ENCODE measurements around the gene RPP25.
A peak's percentile ranks its signal among the peaks of the same experiment; 100 is the strongest.

The RPP25 gene, protein sequence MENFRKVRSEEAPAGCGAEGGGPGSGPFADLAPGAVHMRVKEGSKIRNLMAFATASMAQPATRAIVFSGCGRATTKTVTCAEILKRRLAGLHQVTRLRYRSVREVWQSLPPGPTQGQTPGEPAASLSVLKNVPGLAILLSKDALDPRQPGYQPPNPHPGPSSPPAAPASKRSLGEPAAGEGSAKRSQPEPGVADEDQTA

DNA sequence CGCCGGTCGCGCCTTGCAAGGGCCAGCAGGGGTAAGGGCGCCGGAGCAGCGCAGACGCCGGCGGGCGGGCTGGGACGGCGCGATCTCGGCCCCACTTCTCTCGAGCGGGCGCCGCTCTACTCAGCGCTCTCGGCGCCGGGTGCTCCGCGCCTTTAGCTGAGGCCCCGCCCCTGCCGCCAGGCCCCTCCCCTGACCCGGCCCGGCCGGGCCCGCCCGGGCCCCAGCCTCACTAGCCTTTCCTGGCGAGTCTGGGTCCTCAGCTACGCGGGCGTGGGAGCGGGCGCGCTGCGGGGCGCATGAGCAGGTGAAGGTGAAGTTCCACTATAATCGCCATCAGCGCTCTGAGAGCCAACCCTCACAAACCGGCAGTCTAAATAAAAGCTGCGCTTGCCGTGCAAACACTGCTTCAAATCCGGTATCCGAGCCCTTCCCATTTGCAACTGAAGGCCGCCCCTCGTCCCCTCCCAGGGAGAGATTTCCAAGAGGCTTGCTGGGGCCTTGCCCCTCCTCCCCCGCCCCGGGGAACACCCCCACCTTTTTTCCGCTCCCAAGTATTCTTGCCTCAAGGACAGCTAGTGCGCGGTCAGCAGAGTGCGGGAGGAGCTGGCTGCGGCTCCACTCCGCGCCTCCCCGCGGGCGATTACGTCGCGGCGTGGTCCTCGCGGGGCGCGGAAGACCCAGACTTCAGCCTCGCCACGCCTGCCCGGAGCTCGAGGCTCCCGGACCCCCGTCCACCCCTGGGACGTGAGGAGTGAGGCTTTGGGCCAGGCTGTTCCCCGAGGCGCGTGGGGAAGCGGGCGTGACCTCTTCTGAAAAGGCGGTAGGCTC lies at the start of gene RPP25:
TSS of gene RPP25 (minus strand) at position 125 of the 828 bp plus-strand sequence. CDS start 189 bp downstream, outside the sequence.
- peak; percentile 67 to 71 for DNase-seq

DNA sequence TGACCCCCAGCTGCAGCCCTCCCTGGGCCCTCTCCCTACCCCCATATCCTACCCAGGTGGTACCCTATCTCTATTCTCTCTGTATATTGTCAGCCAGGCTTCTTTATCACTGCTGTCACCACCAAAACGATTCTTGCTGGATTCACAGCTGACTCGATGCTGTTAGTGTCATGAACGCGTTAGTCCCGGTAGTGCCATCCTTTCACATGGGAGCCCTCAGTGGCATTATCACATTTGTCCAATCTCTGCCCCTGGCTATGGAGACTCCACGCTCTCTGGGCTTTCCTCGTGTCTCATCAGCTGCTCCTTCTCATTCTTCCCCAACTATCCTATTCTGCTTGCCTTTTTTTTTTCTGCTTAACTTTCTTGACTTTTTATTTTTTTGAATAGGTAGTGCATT lies 45.8 kb upstream of the RPP25 start:
- DNase-seq, result no peak

GRCh38 chr15:75001310-75001709 lies 44.7 kb upstream of the RPP25 start:
- no peak for DNase-seq

GRCh38 chr15:74997543-74997942 lies 41.0 kb upstream of the RPP25 start:
- DNase-seq, result no peak

GRCh38 chr15:74997141-74997540 lies 40.6 kb upstream of the RPP25 start:
- no peak for DNase-seq

GRCh38 chr15:74995779-74996765 lies 39.5 kb upstream of the RPP25 start:
- no peak for DNase-seq

DNA sequence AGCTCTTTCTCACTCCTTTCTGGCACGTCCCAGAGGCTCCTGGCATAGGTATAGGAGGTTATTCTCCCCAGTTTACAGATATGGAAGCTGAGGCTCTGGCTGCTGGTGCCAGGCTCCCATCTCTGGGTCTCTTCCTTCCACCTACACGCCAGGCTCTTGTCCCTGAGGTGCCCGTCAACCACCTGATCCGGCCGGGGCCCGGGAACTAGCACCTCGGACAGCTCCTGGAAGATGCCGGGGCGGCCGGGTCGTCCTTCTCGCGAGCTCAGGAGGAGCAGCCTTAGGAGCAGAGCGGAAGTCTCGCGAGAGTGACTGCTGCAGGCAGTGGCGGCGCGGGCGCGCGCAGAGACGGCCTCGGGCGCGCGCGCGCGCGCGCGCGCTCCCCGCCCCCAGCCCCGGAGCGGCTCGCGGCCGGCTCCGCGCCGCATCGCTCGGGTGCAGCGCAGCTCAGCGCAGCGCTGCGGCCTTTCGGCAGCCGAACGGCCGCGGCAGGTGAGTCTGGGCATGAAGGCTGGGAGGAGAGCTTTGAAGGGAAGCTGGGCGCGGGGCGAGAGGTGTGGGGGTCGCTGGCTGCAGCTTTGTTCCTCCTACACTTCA lies 38.7 kb upstream of the RPP25 start, which contains the start of gene SCAMP5:
TSS of gene SCAMP5 (plus strand) at position 382 of the 597 bp plus-strand sequence. CDS start 16,277 bp downstream, outside the sequence.
- DNase-seq, result peak; percentile 87 to 93

DNA sequence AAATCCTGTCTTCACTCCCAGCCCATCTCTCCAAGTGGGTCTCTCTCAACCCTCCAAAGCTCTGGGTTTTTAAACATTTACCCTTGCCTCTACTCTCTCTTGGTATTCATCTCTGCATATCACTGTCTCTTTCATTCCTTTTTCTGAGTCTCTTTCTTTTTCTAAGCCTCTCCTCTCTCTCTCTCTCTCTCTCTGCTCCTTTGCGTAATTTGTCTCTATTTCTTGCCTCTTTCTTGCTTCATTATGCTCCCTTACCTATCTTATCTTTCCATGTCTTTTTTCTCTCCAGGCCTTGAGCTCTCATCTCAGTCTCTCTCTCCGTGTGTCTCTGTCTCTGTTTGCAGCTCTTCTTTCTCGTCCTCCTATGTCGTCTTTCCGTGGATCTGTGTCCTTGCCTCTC lies 38.1 kb upstream of the RPP25 start:
- DNase-seq, result no peak

GRCh38 chr15:74994236-74994635 lies 37.7 kb upstream of the RPP25 start:
- no peak for DNase-seq

DNA sequence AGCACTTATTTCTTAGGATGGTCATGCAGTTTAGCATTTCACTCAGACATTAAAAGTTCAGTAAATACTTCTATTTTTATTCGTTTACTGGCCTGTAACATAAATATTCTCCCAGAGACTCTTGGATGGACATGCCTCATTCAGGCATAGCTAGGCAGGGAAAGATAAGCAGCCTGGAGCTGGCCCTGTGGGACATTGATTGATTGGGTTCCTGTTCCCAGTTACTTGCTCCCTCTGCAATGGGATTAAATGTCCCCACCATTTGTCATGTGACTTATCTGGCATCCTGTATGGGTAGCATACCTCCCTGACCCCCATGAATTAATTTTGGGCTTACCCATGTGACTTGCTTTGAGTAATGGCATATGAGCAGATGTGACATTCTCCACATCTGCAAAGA lies 36.0 kb upstream of the RPP25 start:
- DNase-seq, result no peak

- no peak for DNase-seq
Observed at GRCh38 chr15:74989527-74989926, 33.0 kb upstream of the RPP25 start.

- peak in 1 of 2 donors; percentile 14 for DNase-seq
Observed at GRCh38 chr15:74988007-74988800, 31.6 kb upstream of the RPP25 start.

DNA sequence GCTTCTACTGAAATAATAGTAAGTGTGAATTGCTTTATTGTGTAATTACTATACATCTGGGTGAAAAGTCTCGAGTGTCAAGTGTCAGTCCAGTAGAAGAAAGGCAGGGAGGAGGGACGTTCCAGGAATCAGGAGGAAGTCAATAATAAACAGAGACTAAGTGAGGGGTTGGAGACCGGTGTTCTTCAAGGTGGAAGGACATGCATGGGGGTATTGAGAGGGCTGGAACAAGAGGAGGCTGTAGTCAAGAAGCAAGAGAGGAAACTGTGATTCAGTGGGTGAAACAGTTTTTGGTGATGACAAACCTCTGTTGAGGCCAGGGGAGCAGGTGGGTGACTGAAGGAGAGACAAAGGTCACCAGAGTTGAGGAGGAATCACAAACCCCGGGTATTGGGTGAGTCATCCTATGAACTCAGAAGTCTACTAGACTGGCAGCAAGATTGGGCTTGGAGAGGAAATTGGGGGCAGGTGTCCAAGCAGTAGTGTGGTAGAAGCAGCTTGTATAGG lies 27.2 kb upstream of the RPP25 start:
- DNase-seq, result peak; percentile 27 to 37

DNA sequence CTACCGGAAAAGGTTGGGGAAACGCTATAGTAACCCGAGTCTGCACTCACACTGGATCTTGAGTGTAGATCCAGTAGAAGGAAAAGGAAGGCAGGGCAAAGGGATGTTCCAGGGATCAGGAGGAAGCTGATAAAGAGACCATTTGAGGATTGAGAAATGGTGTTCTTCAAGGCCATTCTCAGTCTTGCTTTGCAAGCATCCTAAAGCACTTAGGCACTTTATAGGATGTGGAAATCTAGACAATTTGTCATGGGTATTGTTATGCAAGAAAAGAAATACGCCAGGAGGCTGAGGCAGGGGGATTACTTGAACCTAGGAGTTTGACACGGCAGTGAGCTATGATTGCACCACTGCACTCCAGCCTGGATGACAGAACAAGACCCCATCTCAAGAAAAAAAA lies 25.6 kb upstream of the RPP25 start:
- no peak for DNase-seq

DNA sequence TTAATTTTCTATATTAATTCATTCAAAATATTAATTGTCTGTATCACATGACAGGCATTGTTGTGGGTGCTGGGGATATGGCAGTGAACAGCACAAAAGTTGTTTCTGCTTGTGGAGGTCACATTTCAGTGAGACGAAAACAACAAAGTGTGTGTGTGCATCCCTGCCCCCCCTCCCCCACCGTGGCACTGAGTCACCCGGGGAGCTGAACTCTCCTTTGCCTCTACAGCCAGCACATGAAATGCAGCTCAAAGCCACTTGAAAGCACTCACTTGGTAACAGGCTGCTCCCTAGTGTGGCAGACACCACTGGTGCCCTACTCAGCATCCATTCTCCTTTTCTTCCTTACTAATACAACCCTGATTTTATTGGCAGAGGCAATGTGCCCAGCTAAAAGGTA lies 21.9 kb upstream of the RPP25 start:
- DNase-seq, result peak; percentile 35 to 42

DNA sequence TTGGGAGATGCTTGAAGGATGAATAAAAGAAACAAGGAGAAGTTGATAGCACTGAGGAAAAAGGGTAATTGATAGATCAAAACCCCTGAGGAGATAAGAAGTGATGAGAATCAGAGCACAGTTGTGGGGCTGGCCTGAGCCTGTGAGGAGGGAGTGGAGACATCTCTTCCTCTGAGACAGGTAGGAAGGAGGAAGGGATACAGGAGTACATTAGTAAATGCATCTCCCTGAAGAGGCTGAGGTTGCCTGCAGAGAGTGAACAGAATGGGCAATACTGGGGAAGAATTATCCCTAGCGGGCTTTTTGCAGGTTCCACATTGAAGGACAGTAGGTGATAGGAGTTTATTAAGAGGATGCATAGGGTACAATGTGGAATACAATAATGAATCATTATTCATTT lies 21.5 kb upstream of the RPP25 start:
- no peak for DNase-seq

- DNase-seq, result no peak
Observed at GRCh38 chr15:74977599-74977998, 21.0 kb upstream of the RPP25 start.

- DNase-seq, result no peak
Observed at GRCh38 chr15:74976159-74976558, 19.6 kb upstream of the RPP25 start.

GRCh38 chr15:74967670-74968069 lies 11.1 kb upstream of the RPP25 start:
- no peak for DNase-seq

GRCh38 chr15:74964794-74965193 lies 8.2 kb upstream of the RPP25 start:
- no peak for DNase-seq

GRCh38 chr15:74963213-74963612 lies 6.6 kb upstream of the RPP25 start:
- DNase-seq, result no peak

DNA sequence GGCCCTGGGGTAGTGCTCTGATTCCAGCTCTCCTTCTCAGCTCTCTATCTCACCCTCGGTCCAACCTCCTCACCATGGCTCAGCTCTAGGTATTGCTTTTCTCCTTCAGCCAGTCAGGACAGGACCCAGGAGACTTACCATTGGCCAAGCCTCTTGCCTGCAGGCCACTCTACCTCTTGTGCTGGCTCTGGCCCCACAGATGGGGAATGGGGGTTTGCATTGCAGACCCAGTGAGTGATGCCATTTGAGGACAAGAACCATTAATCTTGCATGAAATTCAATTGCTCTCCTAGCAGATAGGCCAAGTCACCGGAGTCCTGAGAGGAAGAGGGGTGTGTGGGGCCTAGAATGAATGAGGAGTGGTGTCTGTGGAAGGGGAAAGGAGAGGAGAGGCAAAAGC lies 6.1 kb upstream of the RPP25 start:
- no peak for DNase-seq
